Fibroblast of lung (primary cell): Measurements from ENCODE around the gene DRC3.

ENCODE experiments used
- EZH2 ChIP-seq: IDR thresholded peaks from 2 replicates; pipeline ENCODE4 v1.5.1; 2012; ENCODE audit warnings: low read length, control low read depth, mild to moderate bottlenecking; ENCODE audit errors: missing control alignments
- TF ChIP-seq, protein P1 (sequence below), 2 donors: IDR thresholded peaks in 1 of 2; conservative IDR thresholded peaks in 1 of 2; 1 replicate in 1 of 2; 2 replicates in 1 of 2; pipeline ENCODE4 v1.5.1; 2011 to 2012; ENCODE audit warnings: low read length in 2 of 2, control low read depth in 1 of 2, inconsistent platforms in 1 of 2, low read depth in 1 of 2, mild to moderate bottlenecking in 1 of 2

DNA sequence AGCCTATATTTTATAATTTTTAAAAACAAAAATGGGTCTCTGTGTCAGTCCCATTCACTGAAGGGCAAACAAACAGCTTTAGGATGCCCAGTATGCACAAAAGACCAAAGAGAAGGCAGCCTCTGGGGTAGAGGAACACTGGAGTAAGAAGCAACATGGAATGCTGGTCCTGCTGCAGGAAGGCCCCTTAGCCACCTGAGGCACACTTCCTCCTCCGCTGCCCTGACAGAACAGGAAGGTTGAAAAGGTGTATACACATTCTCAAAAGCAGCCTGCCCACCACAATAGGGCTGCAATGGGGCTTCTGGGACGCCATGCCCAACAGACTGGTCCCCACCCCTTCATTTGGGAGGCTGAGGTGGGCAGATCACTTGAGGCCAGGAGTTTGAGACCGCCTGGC lies 20.0 kb upstream of the DRC3 start:
- TF ChIP-seq, protein P1, sequence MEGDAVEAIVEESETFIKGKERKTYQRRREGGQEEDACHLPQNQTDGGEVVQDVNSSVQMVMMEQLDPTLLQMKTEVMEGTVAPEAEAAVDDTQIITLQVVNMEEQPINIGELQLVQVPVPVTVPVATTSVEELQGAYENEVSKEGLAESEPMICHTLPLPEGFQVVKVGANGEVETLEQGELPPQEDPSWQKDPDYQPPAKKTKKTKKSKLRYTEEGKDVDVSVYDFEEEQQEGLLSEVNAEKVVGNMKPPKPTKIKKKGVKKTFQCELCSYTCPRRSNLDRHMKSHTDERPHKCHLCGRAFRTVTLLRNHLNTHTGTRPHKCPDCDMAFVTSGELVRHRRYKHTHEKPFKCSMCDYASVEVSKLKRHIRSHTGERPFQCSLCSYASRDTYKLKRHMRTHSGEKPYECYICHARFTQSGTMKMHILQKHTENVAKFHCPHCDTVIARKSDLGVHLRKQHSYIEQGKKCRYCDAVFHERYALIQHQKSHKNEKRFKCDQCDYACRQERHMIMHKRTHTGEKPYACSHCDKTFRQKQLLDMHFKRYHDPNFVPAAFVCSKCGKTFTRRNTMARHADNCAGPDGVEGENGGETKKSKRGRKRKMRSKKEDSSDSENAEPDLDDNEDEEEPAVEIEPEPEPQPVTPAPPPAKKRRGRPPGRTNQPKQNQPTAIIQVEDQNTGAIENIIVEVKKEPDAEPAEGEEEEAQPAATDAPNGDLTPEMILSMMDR (conservative IDR thresholded peaks at IDR 0.05 in 1 of 2, IDR thresholded peaks at IDR 0.05 in 1 of 2; ENCODE audit: low read depth in 1 of 2, low read length in 2 of 2): no peak
- no peak for TF ChIP-seq EZH2
